ENCODE data around the gene BMP8A.
"Not testable (repeated sequence)": the region's sequence is repeated elsewhere in the genome, so short reads cannot be mapped to it uniquely, and the experiment has no call there.

The BMP8A gene

DNA sequence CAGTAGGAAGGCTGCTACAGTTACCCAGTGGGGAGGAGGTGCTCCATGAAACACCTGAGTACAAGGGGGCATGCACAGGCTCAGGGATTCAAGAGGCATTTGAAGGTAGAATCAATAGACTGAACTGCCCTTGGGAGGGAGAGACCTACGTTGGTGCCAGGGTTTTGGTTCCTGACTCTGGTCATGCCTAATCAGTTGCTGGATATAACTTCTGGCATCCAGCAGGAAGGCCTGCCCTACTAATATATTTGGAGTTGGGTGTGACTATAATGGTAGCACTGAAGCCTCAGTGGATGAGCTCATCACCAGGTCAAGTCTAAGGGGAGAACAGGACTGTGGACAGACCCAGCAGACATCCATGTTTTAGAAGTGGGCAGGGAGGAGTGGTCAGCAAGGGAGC is 15.9 kb upstream of the BMP8A start:
- in situ Hi-C loops (cut with MboI; ENCODE audit: low pct_unique_long_range_greater_than_20kb, low sequenced_read_pairs); DNase-seq: not testable (repeated sequence)

DNA sequence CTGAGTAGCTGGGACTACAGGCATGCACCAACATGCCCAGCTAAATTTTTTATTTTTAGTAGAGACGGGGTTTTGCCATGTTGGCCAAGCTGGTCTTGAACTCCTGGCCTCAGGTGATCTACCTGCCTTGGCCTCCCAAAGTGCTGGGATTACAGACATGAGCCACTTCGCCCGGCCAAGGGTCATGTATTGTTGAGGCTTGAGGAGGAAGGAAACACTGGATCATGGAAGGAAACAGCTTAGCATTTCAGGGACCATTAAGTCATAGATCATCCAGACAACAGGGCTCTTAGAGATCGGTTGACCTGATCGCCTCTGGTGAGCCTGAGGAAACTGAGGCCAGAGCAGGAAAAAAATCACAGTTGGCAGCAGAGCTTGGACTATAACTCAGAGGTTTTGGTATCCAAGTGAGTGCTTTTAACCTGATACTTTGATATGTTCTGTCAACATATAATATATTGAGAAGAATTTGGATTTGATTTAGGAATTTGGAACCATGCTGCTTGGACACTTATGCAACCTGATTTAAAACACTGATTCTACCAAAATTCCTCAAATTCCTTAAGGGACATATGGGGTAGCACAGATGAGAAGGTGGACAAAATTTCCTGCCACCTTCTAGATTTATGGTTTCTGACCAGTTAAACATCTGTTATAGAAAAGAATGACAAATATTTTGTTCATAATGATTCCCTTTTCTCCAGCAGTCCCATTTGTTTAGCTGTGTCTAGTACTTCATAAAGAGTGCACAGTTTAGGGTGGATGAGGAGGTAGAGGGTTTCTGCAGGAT is 13.1 kb upstream of the BMP8A start:
- in situ Hi-C loops (cut with MboI; ENCODE audit: low pct_unique_long_range_greater_than_20kb, low sequenced_read_pairs) = no loop called here
- no peak for DNase-seq

DNA sequence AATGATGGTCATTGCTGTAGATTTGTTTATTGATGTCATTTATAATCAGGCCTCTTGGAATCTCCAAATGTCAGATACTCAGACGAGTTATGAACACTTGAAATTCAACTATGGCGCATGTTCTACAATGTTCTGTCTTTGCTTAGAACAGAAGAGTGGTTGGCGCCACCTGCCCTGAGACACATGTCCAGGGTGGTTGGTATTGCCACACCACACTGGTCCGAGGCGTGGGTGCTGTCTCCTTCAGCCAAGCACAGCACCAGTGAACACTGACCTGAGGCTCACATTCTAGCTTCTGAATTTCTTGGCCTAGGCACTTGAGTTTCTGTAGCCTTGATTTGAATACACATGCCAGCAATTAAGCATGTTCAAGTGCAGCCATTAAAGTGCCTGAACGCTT is 10.1 kb upstream of the BMP8A start:
- in situ Hi-C loops (cut with MboI; ENCODE audit: low pct_unique_long_range_greater_than_20kb, low sequenced_read_pairs) = no loop called here

DNA sequence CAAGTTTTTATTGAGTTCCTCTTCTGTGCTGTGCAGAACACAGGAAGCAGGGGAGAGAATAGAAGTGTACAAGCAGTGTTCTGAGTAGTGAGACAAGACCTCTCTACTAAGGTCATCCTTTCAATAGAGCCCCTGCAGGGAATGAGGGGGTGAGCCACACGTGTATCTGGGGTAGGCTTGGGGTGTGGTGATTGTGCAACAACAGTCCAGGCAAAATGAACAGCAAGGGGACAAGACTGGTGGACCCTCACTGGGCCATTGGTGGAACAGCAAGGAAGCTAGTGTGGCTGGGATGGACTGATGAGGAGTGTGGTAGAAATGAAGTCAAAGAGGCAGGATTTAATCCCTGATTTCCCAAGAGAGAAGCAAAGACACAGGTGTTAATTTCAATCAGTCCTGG is 8.2 kb upstream of the BMP8A start:
- in situ Hi-C loops (cut with MboI; ENCODE audit: low pct_unique_long_range_greater_than_20kb, low sequenced_read_pairs) = no loop called here
- DNase-seq = no peak

More for the DNA sequence above, 10.1 kb upstream of the BMP8A start:
- DNase-seq = no peak

DNA sequence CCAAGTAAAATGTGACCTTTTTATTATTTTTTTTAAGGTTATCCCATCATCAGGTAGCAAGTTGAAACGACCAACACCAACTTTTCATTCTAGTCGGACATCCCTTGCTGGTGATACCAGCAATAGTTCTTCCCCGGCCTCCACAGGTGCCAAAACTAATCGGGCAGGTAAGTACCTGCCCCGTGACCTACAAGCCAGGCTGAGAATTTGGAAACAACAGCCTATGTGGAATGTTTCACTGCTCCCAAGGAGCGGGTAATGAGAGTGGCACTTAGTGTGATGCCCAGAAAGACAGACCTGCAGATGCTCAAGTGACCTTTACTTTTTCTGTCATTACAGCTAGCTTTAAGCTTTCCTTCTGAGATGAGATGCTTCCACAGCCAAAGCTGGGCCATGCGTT is 6.9 kb upstream of the BMP8A start:
- in situ Hi-C loops (cut with MboI; ENCODE audit: low pct_unique_long_range_greater_than_20kb, low sequenced_read_pairs) = no loop called here

GRCh38 chr1:39485046-39485803 is 6.2 kb upstream of the BMP8A start:
- no peak for DNase-seq
- in situ Hi-C loops (cut with MboI; ENCODE audit: low pct_unique_long_range_greater_than_20kb, low sequenced_read_pairs) = no loop called here

More for the DNA sequence above, 6.9 kb upstream of the BMP8A start:
- no peak for DNase-seq

DNA sequence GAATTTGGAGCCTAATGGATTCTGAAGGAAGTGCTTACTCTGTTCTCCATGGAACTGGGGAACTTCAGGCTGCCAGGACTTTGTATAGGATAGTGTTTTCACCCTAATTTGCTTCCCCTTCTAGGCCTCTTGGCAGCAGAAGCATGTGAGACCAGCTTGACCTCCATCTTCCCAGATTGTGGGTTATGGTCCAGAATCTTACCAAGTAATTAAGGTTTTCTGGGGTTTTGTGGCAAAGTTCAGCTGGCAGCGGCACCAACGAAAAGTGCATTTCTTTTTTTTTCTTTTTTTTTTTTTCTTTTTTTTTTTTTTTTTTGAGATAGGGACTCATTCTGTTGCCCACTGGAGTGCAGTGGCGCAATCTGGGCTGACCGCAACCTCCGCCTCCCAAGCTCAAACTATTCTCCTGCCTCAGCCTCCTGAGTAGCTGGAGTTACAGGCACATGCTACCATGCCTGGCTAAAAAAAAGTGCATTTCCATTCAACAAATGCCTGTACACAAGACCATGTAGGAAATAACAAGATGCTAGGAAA is 3.4 kb upstream of the BMP8A start:
- DNase-seq = no peak
- in situ Hi-C loops (cut with MboI; ENCODE audit: low pct_unique_long_range_greater_than_20kb, low sequenced_read_pairs) = no loop called here

GRCh38 chr1:39488793-39489566 is 2.5 kb upstream of the BMP8A start:
- in situ Hi-C loops (cut with MboI; ENCODE audit: low pct_unique_long_range_greater_than_20kb, low sequenced_read_pairs) = no loop called here

DNA sequence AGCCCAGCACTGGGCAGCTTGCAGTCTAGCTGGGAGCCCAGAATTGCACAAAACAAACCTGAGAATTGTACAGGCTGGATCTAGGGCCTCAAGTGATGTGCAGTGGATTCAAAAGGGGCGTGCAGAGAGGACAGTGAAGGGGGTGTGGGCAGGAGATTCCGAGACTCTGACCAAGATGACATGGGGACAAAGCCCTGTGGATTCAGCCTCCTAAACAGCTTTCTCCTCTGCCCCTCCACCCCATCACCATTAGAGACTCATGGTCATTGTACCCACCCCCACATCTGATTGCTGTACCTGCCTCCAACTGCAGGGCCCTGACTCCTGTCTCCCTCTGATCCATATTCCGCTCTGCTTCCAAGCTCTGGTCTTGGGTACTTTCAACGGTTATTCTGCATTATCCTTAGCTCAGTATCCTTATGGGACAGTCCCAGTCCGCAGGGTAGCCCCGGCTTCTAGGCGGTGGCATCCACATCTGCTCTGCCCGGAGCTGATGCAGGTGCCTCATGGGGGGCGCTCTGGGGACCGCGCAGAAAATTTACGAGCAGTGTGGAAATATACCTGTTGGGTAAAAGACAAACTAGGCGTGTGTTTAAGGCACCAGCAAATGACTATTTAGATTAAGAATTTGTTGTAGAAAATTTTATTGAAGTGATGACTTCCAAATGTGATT is 1.7 kb upstream of the BMP8A start:
- in situ Hi-C loops (cut with MboI; ENCODE audit: low pct_unique_long_range_greater_than_20kb, low sequenced_read_pairs) = no loop called here
- no peak for DNase-seq

More at GRCh38 chr1:39488793-39489566, 2.5 kb upstream of the BMP8A start:
- no peak for DNase-seq

DNA sequence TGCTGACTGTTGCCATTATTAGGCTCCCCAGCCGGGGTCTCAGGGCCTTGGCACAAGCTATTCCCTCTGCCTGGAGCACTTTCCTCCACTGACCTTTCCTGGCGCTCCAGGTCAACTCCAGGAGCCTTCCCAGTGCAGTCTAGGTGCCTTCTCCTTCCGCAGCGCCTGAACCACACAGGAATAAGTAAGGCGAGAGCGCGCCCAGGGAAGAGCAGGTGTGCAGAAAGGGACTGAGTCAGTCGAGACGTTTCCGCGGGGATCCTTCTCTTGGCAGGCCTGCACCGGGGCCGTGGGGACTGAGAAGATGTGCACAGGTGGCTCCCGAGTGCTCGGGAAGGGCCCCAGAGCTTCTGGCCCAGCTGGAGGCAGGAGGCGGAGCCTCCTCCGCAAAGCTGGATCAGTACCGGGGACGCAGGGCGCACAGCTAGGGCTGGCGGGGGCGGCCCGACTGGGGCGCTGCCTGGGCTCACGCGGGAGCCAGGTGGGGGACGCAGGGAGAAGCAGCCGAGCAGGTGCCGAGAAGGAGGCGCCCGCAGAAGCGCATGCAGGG is 765 bp upstream of the BMP8A start:
- in situ Hi-C loops (cut with MboI; ENCODE audit: low pct_unique_long_range_greater_than_20kb, low sequenced_read_pairs) = no loop called here
- DNase-seq = no peak

- in situ Hi-C loops (cut with MboI; ENCODE audit: low pct_unique_long_range_greater_than_20kb, low sequenced_read_pairs); DNase-seq: not testable (repeated sequence)
Measured at GRCh38 chr1:39492118-39493042, 944 bp downstream of the BMP8A start.

DNA sequence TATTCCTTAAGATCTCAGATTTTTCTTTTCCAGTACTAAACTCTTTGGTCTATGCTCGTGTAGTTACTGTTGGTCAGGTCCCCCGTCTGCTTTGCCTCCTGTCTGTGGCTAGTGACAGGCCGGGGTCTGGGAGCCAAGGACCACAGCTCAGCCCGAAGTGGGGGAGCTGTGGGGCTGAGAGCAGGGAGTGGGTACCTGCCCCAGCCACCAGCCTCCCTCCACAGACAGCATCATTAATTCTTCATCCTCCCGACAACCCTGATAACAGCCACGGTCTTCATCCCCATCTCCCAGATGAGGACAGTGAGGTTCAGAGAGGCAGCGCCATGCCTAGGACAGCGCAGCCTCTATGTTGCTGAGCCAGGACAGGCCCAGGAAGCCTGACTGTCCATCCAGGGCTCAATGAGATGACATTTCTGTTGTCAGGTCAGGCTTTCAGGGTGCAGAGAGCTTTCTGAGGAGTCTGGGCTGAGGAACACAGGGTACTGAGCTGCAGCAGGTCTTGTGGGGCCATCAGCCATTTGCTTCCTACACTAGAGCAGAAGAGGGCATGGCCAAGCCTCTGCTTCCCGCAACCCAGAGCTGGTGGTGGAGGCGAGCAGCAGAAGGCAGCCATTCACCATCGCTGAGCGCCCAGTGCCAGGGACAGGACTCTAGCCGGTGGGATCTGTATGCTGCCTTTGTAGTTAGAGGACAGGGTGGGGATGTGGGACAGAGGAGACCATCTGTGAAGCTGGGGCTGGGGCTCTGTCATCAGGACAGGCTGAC is 1.8 kb downstream of the BMP8A start:
- DNase-seq; in situ Hi-C loops (cut with MboI; ENCODE audit: low pct_unique_long_range_greater_than_20kb, low sequenced_read_pairs): not testable (repeated sequence)

- in situ Hi-C loops (cut with MboI; ENCODE audit: low pct_unique_long_range_greater_than_20kb, low sequenced_read_pairs) = no loop called here
- no peak for DNase-seq
Measured at GRCh38 chr1:39494671-39495410, 3.4 kb downstream of the BMP8A start.

DNA sequence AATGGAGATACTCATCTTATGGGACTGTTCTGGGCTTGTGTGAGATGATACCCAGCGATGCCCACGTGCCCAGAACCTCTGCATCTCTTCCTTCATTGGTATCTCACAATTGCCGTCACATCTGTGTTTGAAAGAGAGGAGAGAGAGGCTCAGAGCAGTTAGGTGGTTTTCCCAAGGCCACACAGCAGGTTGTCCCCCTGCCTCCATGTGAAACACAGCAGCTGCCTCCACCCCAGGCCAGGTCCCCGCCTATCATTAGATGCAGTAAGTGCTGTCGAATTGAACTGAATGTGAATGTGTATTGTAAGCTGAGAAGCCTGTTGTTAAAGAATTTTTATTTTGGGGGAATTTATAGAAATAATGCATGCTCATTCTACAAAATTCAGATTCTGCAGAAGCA is 5.1 kb downstream of the BMP8A start:
- DNase-seq; in situ Hi-C loops (cut with MboI; ENCODE audit: low pct_unique_long_range_greater_than_20kb, low sequenced_read_pairs): not testable (repeated sequence)

DNA sequence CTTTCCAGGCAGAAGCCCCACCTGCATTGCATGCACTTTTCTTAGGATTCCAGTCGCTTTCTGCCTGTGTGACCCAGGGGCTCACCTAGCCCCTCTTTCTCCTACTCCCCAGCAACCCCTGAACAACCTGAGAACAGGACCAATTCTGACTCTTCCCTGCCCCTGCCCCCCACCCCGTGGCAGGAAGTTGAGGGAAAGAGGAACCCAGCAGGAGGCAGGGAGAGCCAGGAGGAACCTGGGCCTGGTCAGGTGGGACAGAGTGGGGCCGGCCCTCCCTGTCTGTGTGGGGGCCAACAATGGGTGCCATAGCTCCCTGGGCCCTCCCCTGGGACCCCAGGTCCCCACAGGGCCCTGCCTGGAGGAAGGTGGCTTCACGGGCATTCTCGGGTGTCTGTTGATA is 6.1 kb downstream of the BMP8A start:
- peak; percentile 50 for DNase-seq
- in situ Hi-C loops (cut with MboI; ENCODE audit: low pct_unique_long_range_greater_than_20kb, low sequenced_read_pairs) = no loop called here

DNA sequence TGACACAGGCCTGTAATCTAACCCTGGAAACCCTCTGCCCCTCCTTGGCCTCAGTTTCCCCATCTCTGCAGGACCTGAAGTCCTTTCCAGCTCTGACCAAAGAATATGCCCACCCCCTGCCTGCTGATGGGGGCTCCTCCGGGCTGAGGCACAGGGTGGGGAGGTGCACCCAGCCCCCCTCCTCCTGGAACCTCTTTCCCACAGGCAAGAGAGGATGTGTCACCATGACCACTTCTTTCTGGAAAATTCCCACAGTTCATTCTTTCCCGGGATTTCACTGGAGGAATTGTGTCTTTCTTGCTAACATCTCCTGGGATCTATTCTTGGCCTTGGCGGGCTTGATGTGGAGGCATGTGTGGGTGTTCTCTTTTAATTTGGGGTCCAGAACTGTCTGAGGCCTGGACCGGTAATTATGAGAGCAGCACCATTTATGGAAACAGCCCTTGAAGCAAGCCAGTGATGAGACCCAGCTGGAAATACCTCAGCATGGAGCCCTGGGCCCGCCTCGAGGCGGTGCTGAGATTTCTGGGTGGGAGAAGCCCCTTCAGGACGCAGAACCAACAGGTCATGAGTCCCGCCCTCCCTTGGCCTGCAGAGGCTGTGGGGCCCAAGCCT is 6.8 kb downstream of the BMP8A start:
- in situ Hi-C loops (cut with MboI; ENCODE audit: low pct_unique_long_range_greater_than_20kb, low sequenced_read_pairs); DNase-seq: not testable (repeated sequence)
